Fibroblast of lung (primary cell): ENCODE data around the gene SEMA3B. TPM values are rescaled to one million over a fixed set of nuclear protein-coding genes. Genes with fewer than 3 reads are reported as not detected.

Experiments
- DNase-seq, 2 donors: peaks; one replicate each; pipeline versions ENCODE4 v3.0.0 to v3.0.0-alpha.2; 2010; ENCODE audit warnings: low read depth in 2 of 2
- H2AFZ ChIP-seq: 2 replicates; pipeline ENCODE4 v1.5.1; 2012; ENCODE audit warnings: low read length, control low read depth, inconsistent platforms
- H3K27ac ChIP-seq: 2 replicates; pipeline ENCODE4 v1.5.1; 2011; ENCODE audit warnings: low read length, control low read depth; ENCODE audit not compliant: insufficient read depth
- H3K27me3 ChIP-seq: 2 replicates; pipeline ENCODE4 v1.5.1; 2011; ENCODE audit warnings: mild to moderate bottlenecking, low read length; ENCODE audit not compliant: control insufficient read depth, insufficient read depth
- H3K36me3 ChIP-seq: 2 replicates; pipeline ENCODE4 v1.5.1; 2011; ENCODE audit warnings: low read length; ENCODE audit not compliant: control insufficient read depth, insufficient read depth
- H3K4me1 ChIP-seq: 2 replicates; pipeline ENCODE4 v1.5.1; 2011; ENCODE audit warnings: low read length; ENCODE audit not compliant: control insufficient read depth, insufficient read depth; ENCODE audit errors: extremely low read depth
- H3K4me2 ChIP-seq: 2 replicates; pipeline ENCODE4 v1.5.1; 2011; ENCODE audit warnings: low read length, control low read depth; ENCODE audit not compliant: insufficient read depth; ENCODE audit errors: extremely low read depth
- H3K4me3 ChIP-seq, 4 experiments: fragments of 200-600 bp in 1 of 4; sonication (generic) in 1 of 4; replicated peaks in 1 of 4; 2 replicates each; pipeline ENCODE4 v1.5.1; 2011 to 2016; ENCODE audit warnings: low read length in 4 of 4, low read depth in 3 of 4, mild to moderate bottlenecking in 3 of 4, control low read depth in 2 of 4, inconsistent platforms in 1 of 4, mixed read lengths in 1 of 4; ENCODE audit not compliant: insufficient read depth in 1 of 4; ENCODE audit errors: control extremely low read depth in 1 of 4
- H3K79me2 ChIP-seq: 2 replicates; pipeline ENCODE4 v1.5.1; 2012; ENCODE audit warnings: mild to moderate bottlenecking, low read length, inconsistent platforms; ENCODE audit not compliant: control insufficient read depth, insufficient read depth
- H3K9ac ChIP-seq: 2 replicates; pipeline ENCODE4 v1.5.1; 2011; ENCODE audit warnings: mild to moderate bottlenecking, low read length, control low read depth; ENCODE audit not compliant: insufficient read depth
- H3K9me3 ChIP-seq: 2 replicates; pipeline ENCODE4 v1.5.1; 2012; ENCODE audit warnings: low read depth, low read length; ENCODE audit not compliant: control insufficient read depth, insufficient read depth
- H4K20me1 ChIP-seq: 2 replicates; pipeline ENCODE4 v1.5.1; 2011; ENCODE audit warnings: low read length; ENCODE audit not compliant: control insufficient read depth, insufficient read depth; ENCODE audit errors: extremely low read depth
- EZH2 ChIP-seq: IDR thresholded peaks from 2 replicates; pipeline ENCODE4 v1.5.1; 2012; ENCODE audit warnings: low read length, control low read depth, mild to moderate bottlenecking; ENCODE audit errors: missing control alignments
- polyA plus RNA-seq, 2 donors: library from polyadenylated mRNA; depleted of rRNA in 1 of 2; stranded (reverse) in 1 of 2; unstranded in 1 of 2; fragments of >200 nt; gene quantifications; 2 replicates each; pipeline ENCODE4 v1.2.1, GENCODE V29; 2011 to 2012; ENCODE audit warnings: missing spikeins in 1 of 2
- total RNA-seq: library from RNA; depleted of rRNA; stranded (reverse); fragments of >200 nt; gene quantifications from 2 replicates; pipeline ENCODE4 v1.2.1, GENCODE V29; 2014
- TF ChIP-seq, protein P1 (sequence below), 2 donors: IDR thresholded peaks in 1 of 2; conservative IDR thresholded peaks in 1 of 2; 1 replicate in 1 of 2; 2 replicates in 1 of 2; pipeline ENCODE4 v1.5.1; 2011 to 2012; ENCODE audit warnings: low read length in 2 of 2, control low read depth in 1 of 2, inconsistent platforms in 1 of 2, low read depth in 1 of 2, mild to moderate bottlenecking in 1 of 2

The SEMA3B gene
- total and polyA plus RNA-seq, 2 donors (not counting 1 experiment from before 2014, with no cell fraction given), result 23.5 to 85.2 TPM

DNA sequence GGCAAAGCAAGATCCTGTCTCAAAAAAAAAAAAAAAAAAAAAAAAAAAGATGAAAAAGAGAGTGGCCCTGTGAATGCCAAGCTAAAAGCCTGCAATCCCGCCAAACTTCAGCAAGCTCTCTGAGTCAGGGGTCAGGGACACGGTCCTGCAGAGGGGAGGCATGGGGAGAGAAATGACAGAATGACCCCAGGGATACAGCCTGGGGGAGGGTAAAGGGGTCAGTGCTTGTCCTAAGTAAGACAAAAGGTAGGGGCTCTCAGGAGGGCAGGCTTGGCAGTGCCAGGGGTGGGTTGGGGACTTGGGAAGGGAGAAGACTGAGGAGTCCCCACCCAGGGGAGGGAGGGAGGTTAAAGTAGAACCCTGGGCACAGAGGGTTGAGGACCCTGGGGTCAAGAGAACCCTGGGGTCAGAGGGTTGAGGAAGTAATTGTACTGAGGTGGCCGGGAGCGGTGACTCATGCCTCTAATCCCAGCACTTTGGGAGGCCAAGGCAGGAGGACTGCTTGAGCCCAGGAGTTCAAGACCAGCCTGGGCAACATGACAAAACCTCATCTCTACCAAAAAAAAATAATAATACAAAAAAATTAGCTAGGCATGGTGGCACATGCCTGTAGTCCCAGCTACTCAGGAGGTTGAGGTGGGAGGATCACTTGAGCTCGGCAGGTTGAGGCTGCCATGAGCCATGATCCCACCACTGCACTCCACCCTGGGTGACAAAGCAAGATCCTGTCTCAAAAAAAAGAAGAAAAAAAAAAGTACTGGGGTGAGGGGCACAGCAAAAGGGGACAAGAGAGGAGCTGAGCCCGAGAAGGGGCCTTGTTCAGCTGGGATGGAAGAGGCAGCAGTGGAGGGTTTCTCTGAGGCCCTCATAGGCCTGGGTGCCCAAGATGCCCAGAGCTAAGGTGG is 5.2 kb upstream of the SEMA3B start:
- H3K9me3 ChIP-seq, result no peaks in the 10 kb centered on the region
- peak in 1 of 2 donors; percentile 40 for DNase-seq
- H2AFZ ChIP-seq, result no peak overlapping the region
- H3K36me3 ChIP-seq, result peaks cover 2% of the 10 kb centered on the region
- TF ChIP-seq, protein P1, sequence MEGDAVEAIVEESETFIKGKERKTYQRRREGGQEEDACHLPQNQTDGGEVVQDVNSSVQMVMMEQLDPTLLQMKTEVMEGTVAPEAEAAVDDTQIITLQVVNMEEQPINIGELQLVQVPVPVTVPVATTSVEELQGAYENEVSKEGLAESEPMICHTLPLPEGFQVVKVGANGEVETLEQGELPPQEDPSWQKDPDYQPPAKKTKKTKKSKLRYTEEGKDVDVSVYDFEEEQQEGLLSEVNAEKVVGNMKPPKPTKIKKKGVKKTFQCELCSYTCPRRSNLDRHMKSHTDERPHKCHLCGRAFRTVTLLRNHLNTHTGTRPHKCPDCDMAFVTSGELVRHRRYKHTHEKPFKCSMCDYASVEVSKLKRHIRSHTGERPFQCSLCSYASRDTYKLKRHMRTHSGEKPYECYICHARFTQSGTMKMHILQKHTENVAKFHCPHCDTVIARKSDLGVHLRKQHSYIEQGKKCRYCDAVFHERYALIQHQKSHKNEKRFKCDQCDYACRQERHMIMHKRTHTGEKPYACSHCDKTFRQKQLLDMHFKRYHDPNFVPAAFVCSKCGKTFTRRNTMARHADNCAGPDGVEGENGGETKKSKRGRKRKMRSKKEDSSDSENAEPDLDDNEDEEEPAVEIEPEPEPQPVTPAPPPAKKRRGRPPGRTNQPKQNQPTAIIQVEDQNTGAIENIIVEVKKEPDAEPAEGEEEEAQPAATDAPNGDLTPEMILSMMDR (conservative IDR thresholded peaks at IDR 0.05 in 1 of 2, IDR thresholded peaks at IDR 0.05 in 1 of 2; ENCODE audit: low read depth in 1 of 2, low read length in 2 of 2), result no peak
- TF ChIP-seq EZH2, result no peak
- peak overlapping the region; percentile 23 for H3K27ac ChIP-seq
- H3K4me3 ChIP-seq, result no peak overlapping the region
- peaks cover 47% of the 10 kb centered on the region for H3K4me1 ChIP-seq
- no peaks in the 10 kb centered on the region for H3K79me2 ChIP-seq
- peak overlapping the region; percentile 7 for H3K4me2 ChIP-seq
- no peaks in the 10 kb centered on the region for H3K27me3 ChIP-seq
- no peak overlapping the region for H3K9ac ChIP-seq
- no peaks in the 10 kb centered on the region for H4K20me1 ChIP-seq

DNA sequence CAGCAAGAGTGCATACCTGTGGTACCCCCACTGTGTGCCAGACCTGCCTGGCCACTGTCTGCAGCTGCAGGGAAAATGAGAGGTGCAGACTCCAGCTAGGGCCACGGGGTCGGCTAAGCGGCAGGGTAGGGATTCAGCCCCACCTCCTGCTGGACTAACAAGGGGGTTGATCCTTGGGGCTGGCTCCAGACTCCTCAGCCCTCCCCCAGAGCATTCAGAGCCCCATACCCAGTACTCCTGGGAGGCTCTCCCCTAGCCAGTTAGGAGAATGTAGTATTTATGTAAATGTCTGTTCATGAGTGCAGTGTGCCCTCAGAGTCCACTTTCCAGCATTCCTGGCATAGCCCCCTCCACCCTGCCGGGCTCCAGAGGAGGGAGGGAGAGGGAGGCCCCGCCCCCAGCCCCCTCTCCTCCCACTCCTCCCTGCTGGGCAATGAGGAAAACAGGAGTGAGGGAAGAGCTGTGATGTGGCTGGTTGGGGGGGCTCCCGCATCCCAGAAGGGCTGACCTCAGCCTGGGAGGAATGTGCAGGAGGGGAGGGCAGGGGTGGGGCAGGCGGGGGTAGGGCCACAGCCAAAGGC is 4.5 kb upstream of the SEMA3B start:
- H3K4me2 ChIP-seq, result peak overlapping the region; percentile 7
- no peak for TF ChIP-seq EZH2
- TF ChIP-seq, protein P1 (conservative IDR thresholded peaks at IDR 0.05 in 1 of 2, IDR thresholded peaks at IDR 0.05 in 1 of 2; ENCODE audit: low read depth in 1 of 2, low read length in 2 of 2), result no peak
- peaks cover 54% of the 10 kb centered on the region for H3K4me1 ChIP-seq
- H3K79me2 ChIP-seq, result no peaks in the 10 kb centered on the region
- H3K9me3 ChIP-seq, result no peaks in the 10 kb centered on the region
- DNase-seq, result peak; percentile 93 to 97
- peak overlapping the region; percentile 66 for H3K27ac ChIP-seq
- H3K36me3 ChIP-seq, result peaks cover 2% of the 10 kb centered on the region
- no peak overlapping the region for H3K4me3 ChIP-seq
- no peaks in the 10 kb centered on the region for H3K27me3 ChIP-seq
- H3K9ac ChIP-seq, result no peak overlapping the region
- H4K20me1 ChIP-seq, result no peaks in the 10 kb centered on the region
- no peak overlapping the region for H2AFZ ChIP-seq

DNA sequence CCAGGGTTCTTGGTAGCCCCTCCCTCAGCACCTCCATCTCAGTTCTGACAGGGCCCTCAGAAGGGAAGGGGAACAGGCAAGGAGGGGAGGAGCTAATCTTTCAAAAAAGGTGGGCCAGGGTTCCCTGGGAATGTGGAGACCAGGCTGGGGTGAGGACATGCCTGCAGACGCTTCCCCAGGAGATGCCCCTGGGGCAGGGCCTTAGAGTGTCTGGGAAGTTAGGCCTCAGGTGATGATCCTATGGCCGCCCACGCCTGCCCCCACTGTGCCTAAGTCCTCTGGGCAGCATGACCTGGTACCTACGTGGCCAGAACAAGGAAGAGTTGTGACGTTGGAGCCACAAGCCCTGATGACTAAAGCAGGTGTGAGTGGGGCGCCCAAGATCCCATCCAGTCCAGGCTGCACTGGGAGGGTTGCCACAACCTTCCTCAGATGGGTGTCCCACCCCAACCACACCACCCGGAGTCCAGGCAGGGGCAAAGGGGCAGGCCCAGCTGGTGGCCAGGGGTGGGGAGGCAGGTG is 3.9 kb upstream of the SEMA3B start:
- H3K9me3 ChIP-seq, result no peaks in the 10 kb centered on the region
- no peak overlapping the region for H2AFZ ChIP-seq
- no peak for TF ChIP-seq EZH2
- TF ChIP-seq, protein P1 (conservative IDR thresholded peaks at IDR 0.05 in 1 of 2, IDR thresholded peaks at IDR 0.05 in 1 of 2; ENCODE audit: low read depth in 1 of 2, low read length in 2 of 2), result no peak
- peak overlapping the region; percentile 48 for H3K4me2 ChIP-seq
- DNase-seq, result no peak
- H3K27ac ChIP-seq, result peak overlapping the region; percentile 66
- H4K20me1 ChIP-seq, result no peaks in the 10 kb centered on the region
- H3K4me3 ChIP-seq, result no peak overlapping the region
- H3K36me3 ChIP-seq, result peaks cover 2% of the 10 kb centered on the region
- no peaks in the 10 kb centered on the region for H3K27me3 ChIP-seq
- peaks cover 58% of the 10 kb centered on the region for H3K4me1 ChIP-seq
- no peak overlapping the region for H3K9ac ChIP-seq
- H3K79me2 ChIP-seq, result no peaks in the 10 kb centered on the region
